ENCODE measurements around the gene TAF6L. TPM values are rescaled to one million over a fixed set of nuclear protein-coding genes. Genes with fewer than 3 reads are reported as not detected.

TAF6L gene
- polyA plus RNA-seq, 1 experiment, result 8.9 TPM

DNA sequence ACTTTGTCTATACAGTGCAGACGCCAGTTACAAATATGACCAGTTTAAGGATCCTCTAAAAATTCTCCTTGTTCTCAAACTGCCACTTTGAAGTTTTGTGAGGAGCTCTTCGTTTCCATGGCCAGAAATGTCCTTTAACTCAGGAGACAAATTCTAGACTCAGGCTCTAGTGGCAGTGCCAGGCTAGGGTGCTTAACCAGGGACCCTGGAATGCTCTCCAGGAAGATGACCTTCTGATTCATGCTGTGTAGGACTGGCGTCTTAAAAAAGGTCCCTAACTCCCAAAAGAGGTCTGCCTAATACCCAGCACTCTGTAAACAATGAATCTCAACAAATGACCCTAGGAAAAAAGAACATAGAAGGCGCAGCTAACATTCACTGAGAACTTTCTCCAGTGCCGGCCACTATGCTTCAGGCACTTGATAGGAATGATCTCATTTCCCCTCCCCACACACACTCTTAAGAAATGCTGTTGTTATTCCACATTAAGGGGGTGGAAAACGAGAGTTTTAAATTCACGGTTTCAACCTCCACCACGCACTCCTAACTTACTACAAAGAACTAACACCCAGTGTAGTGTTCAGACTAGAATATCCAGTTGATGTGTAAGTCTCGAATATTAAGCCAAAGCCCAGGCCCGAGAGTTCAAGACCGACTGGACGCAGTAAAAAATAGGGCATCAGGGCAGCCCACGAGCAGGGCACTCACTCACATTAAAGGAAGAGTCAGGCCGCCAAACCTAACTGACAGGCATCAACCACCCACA is 33.3 kb downstream of the TAF6L start:
- Histone ChIP-seq H3K27me3 (ENCODE audit: control insufficient read depth, insufficient read depth, low read length) (no peaks in the 10 kb centered on the region), H3K9me3 (ENCODE audit: control insufficient read depth, insufficient read depth, low read length) (no peaks in the 10 kb centered on the region), H3K27ac (ENCODE audit: low read depth, low read length) (peak overlapping the region; percentile 81), H3K4me3 (ENCODE audit: low read depth, low read length) (peak overlapping the region; percentile 96)
- TF ChIP-seq, protein P1, sequence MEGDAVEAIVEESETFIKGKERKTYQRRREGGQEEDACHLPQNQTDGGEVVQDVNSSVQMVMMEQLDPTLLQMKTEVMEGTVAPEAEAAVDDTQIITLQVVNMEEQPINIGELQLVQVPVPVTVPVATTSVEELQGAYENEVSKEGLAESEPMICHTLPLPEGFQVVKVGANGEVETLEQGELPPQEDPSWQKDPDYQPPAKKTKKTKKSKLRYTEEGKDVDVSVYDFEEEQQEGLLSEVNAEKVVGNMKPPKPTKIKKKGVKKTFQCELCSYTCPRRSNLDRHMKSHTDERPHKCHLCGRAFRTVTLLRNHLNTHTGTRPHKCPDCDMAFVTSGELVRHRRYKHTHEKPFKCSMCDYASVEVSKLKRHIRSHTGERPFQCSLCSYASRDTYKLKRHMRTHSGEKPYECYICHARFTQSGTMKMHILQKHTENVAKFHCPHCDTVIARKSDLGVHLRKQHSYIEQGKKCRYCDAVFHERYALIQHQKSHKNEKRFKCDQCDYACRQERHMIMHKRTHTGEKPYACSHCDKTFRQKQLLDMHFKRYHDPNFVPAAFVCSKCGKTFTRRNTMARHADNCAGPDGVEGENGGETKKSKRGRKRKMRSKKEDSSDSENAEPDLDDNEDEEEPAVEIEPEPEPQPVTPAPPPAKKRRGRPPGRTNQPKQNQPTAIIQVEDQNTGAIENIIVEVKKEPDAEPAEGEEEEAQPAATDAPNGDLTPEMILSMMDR (IDR thresholded peaks at IDR 0.05; ENCODE audit: low read depth, low read length), result no peak
- POLR2A ChIA-PET, result interaction anchor here (0.6 to 3.6 kb wide), 11 partner anchors 9 to 1004 kb away, joined by 3 to 28 read pairs (median 4); partner anchors contain the start of gene TAF6L
- CTCF ChIA-PET, result interaction anchor here (2.5 kb wide), 1 partner anchor 18 kb away, joined by 21 read pairs; the partner anchor contains the start of gene TMEM179B
- no peak for DNase-seq (ENCODE audit: low read depth, low spot score)

- CTCF ChIA-PET, result interaction anchor here (0.6 to 1.3 kb wide), 4 partner anchors 10 to 79 kb away, joined by 3 to 9 read pairs (median 6); no protein-coding TSS in a partner anchor
Observed at GRCh38 chr11:62805076-62805892, 34.1 kb downstream of the TAF6L start, which contains the start of gene NXF1. Gene NXF1 (minus strand): TSS chr11:62805440. CDS start chr11:62805356, 84 bp downstream.

GRCh38 chr11:62805961-62806441 is 34.8 kb downstream of the TAF6L start:
- ChIA-PET CTCF (interaction anchor here (0.5 to 1.3 kb wide), 5 partner anchors 9 to 78 kb away, joined by 3 to 9 read pairs (median 4); no protein-coding TSS in a partner anchor), POLR2A (interaction anchor here (0.5 to 3.6 kb wide), 11 partner anchors 9 to 117 kb away, joined by 3 to 33 read pairs (median 4); partner anchors contain the start of genes HNRNPUL2, STX5, TEX54 and TMEM179B)
- no peak for DNase-seq (ENCODE audit: low read depth, low spot score)

More at GRCh38 chr11:62805076-62805892, 34.1 kb downstream of the TAF6L start, which contains the start of gene NXF1:
- Histone ChIP-seq H3K4me3 (ENCODE audit: low read depth, low read length) (peak within 1 kb of the TSS; percentile 96), H3K9me3 (ENCODE audit: control insufficient read depth, insufficient read depth, low read length) (no peaks in the 10 kb centered on the region), H3K27ac (ENCODE audit: low read depth, low read length) (peak within 1 kb of the TSS; percentile 81), H3K27me3 (ENCODE audit: control insufficient read depth, insufficient read depth, low read length) (no peaks in the 10 kb centered on the region)
- POLR2A ChIA-PET, result interaction anchor here (0.6 to 3.6 kb wide), 9 partner anchors 10 to 118 kb away, joined by 3 to 33 read pairs (median 6); partner anchors contain the start of genes STX5, TAF6L, TEX54 and ZBTB3
- TF ChIP-seq, protein P1 (IDR thresholded peaks at IDR 0.05; ENCODE audit: low read depth, low read length), result peak; percentile 14; the same call in 1 of the 2 replicates
- peak; percentile 87 for DNase-seq (ENCODE audit: low read depth, low spot score)

GRCh38 chr11:62806611-62807121 is 35.5 kb downstream of the TAF6L start:
- H3K4me3 ChIP-seq (ENCODE audit: low read depth, low read length), result no peak overlapping the region
- ChIA-PET CTCF (interaction anchor here (0.6 to 1.8 kb wide), 4 partner anchors 9 to 34 kb away, joined by 4 to 9 read pairs (median 5); no protein-coding TSS in a partner anchor), POLR2A (interaction anchor here (0.5 to 3.6 kb wide), 9 partner anchors 12 to 79 kb away, joined by 3 to 33 read pairs (median 4); partner anchors contain the start of genes HNRNPUL2, STX5, TEX54 and TMEM179B)
- peak overlapping the region; percentile 61 for H3K27ac ChIP-seq (ENCODE audit: low read depth, low read length)
- H3K9me3 ChIP-seq (ENCODE audit: control insufficient read depth, insufficient read depth, low read length), result no peaks in the 10 kb centered on the region
- TF ChIP-seq, protein P1 (IDR thresholded peaks at IDR 0.05; ENCODE audit: low read depth, low read length), result no peak
- H3K27me3 ChIP-seq (ENCODE audit: control insufficient read depth, insufficient read depth, low read length), result no peaks in the 10 kb centered on the region
- DNase-seq (ENCODE audit: low read depth, low spot score), result no peak

More at GRCh38 chr11:62805961-62806441, 34.8 kb downstream of the TAF6L start:
- Histone ChIP-seq H3K4me3 (ENCODE audit: low read depth, low read length) (peak overlapping the region; percentile 96), H3K27ac (ENCODE audit: low read depth, low read length) (no peak overlapping the region), H3K9me3 (ENCODE audit: control insufficient read depth, insufficient read depth, low read length) (no peaks in the 10 kb centered on the region), H3K27me3 (ENCODE audit: control insufficient read depth, insufficient read depth, low read length) (no peaks in the 10 kb centered on the region)
- TF ChIP-seq, protein P1 (IDR thresholded peaks at IDR 0.05; ENCODE audit: low read depth, low read length), result no peak

Data from AG04450 (cell line).